Ishikawa (cell line): ENCODE data around the gene THRB.

Experiments
- CEBPB ChIP-seq: IDR thresholded peaks from 2 replicates; pipeline ENCODE4 v1.6.1; 2012
- CREB1 ChIP-seq: IDR thresholded peaks from 2 replicates; pipeline ENCODE4 v1.6.1; 2012; ENCODE audit warnings: low read depth
- EGR1 ChIP-seq: IDR thresholded peaks from 2 replicates; pipeline ENCODE4 v1.6.1; 2012
- EP300 ChIP-seq: IDR thresholded peaks from 2 replicates; pipeline ENCODE4 v1.6.1; 2012; ENCODE audit warnings: borderline replicate concordance
- FOXM1 ChIP-seq: IDR thresholded peaks from 2 replicates; pipeline ENCODE4 v1.6.1; 2012; ENCODE audit warnings: low read depth, borderline replicate concordance
- MAX ChIP-seq: IDR thresholded peaks from 2 replicates; pipeline ENCODE4 v1.6.1; 2012
- NFIC ChIP-seq: IDR thresholded peaks from 2 replicates; pipeline ENCODE4 v1.6.1; 2012
- RAD21 ChIP-seq: IDR thresholded peaks from 2 replicates; pipeline ENCODE4 v1.6.1; 2012; ENCODE audit warnings: low read depth
- REST ChIP-seq: IDR thresholded peaks from 2 replicates; pipeline ENCODE4 v1.6.1; 2012; ENCODE audit warnings: low read depth, mild to moderate bottlenecking
- TAF1 ChIP-seq: IDR thresholded peaks from 2 replicates; pipeline ENCODE4 v1.6.1; 2012; ENCODE audit warnings: low read depth, mild to moderate bottlenecking
- TCF12 ChIP-seq: IDR thresholded peaks from 2 replicates; pipeline ENCODE4 v1.6.1; 2012; ENCODE audit warnings: low read depth
- TEAD4 ChIP-seq: IDR thresholded peaks from 2 replicates; pipeline ENCODE4 v1.6.1; 2012
- USF1 ChIP-seq: IDR thresholded peaks from 2 replicates; pipeline ENCODE4 v1.6.1; 2012
- YY1 ChIP-seq: IDR thresholded peaks from 2 replicates; pipeline ENCODE4 v1.6.1; 2012; ENCODE audit warnings: low read depth
- ZBTB7A ChIP-seq: IDR thresholded peaks from 2 replicates; pipeline ENCODE4 v1.6.1; 2012; ENCODE audit warnings: low read depth

The THRB gene

DNA sequence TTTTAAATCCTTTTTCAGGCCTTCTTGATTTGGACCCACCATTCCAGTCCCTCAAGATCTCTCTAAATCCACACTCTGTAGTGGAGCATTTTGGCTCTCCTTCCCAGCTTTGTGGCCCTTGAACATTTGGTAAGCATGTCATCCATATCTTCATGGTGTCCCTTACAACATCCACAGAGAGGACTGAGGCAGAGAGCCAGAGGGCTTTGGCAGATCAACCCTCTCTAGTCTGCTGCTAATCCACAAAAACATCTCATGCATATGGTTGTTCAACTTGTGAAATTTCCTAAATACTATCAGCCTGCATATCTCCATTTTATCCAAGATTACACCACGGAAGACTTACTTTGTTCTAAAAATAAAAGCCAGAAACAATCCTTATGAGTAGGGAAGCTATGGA lies 23.2 kb downstream of the THRB start:
- TF ChIP-seq MAX (no peak), FOXM1 (no peak), REST (no peak), NFIC (no peak), TAF1 (no peak), USF1 (no peak), ZBTB7A (no peak), RAD21 (no peak), YY1 (no peak), EGR1 (no peak), CEBPB (no peak), CREB1 (no peak), TEAD4 (no peak), TCF12 (no peak), EP300 (no peak)

DNA sequence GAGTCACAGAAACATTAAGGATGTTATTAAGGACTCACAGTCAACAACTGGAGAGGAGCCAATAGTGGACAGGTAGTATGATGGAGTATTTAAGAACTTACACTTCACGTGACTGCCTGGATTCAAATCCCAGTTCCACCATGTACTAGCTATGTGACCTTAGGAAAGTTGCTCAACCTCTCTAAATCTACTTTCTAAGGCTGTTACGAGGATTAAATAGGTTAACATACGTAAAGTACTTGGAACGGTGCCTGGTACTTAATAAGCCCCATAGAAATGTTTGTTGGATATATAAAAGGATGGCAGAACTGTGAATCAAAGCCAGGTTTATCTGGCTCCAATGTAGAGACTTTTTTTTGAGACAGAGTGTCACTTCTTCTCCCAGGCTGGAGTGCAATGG lies 24.4 kb downstream of the THRB start:
- TF ChIP-seq YY1 (no peak), EP300 (no peak), TCF12 (no peak), NFIC (no peak), REST (no peak), MAX (no peak), TEAD4 (no peak), CREB1 (no peak), USF1 (no peak), CEBPB (no peak), ZBTB7A (no peak)

DNA sequence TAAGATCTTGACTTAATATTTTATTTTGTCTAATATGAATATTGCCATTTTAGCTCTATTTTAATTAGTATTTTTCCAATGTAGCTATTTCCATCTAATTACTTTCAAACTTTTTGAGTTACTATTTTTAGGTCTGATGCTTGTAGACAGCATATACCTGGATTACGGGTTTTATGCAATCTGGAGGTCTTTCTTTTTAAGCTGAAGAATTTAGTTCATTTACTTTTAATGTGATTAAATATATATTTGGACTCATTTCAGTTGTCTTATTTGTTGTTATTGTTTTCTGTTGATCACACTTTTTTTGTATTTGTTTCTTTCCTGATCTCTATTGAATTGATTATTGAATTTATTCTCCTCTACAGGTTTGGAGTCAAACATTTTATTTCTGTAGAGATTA lies 30.3 kb downstream of the THRB start:
- no peak for TF ChIP-seq TAF1
- no peak for TF ChIP-seq CEBPB
- no peak for TF ChIP-seq REST
- no peak for TF ChIP-seq CREB1
- no peak for TF ChIP-seq USF1
- TF ChIP-seq NFIC: no peak
- no peak for TF ChIP-seq RAD21
- no peak for TF ChIP-seq YY1
- no peak for TF ChIP-seq TEAD4
- no peak for TF ChIP-seq ZBTB7A
- TF ChIP-seq TCF12: no peak
- no peak for TF ChIP-seq EGR1

- TF ChIP-seq CREB1: no peak
- TF ChIP-seq RAD21: no peak
- no peak for TF ChIP-seq FOXM1
- no peak for TF ChIP-seq EGR1
- no peak for TF ChIP-seq EP300
- TF ChIP-seq TAF1: no peak
- no peak for TF ChIP-seq NFIC
Observed at GRCh38 chr3:24462737-24463136, 31.9 kb downstream of the THRB start.

- TF ChIP-seq TAF1 (no peak), EP300 (no peak), NFIC (no peak), EGR1 (no peak), CREB1 (no peak), REST (no peak), ZBTB7A (no peak), MAX (no peak), USF1 (no peak), CEBPB (no peak), RAD21 (no peak), TEAD4 (no peak), YY1 (no peak), TCF12 (no peak), FOXM1 (no peak)
Observed at GRCh38 chr3:24460974-24461373, 33.7 kb downstream of the THRB start.
